Erythroblast (primary cell): Measurements from ENCODE around the gene GAN.

ENCODE experiments used
- GATA1 ChIP-seq: IDR thresholded peaks from 2 replicates; pipeline ENCODE4 v1.6.1; 2011; ENCODE audit warnings: low read depth, mild to moderate bottlenecking, control low read depth, low read length, moderate library complexity
- POLR2A ChIP-seq: IDR thresholded peaks from 2 replicates; pipeline ENCODE4 v1.6.1; 2011; ENCODE audit warnings: mild to moderate bottlenecking, low read length

DNA sequence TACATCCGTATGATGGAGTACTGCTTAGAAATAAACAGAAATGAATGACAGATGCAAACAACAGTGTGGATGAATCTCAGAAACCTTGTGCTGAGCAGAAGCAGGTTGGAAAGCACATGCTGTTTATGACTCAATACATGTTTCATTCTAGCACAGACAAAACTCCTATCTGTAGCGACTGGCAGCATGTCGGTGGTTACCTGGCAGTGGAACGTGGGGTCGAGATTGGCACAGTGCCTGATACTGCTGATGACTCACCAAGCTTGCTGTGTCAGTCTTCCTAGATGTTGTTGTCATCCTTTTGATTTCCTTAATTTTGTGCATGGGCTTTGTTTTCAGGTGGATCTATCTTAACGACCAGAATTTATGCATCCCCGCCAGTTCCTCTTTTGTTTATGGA is 62.1 kb downstream of the GAN start:
- TF ChIP-seq POLR2A: no peak
- no peak for TF ChIP-seq GATA1
